Osteocyte (in vitro differentiated cells): ENCODE results near the gene TCP11L2. TPM values are rescaled to one million over a fixed set of nuclear protein-coding genes. Genes with fewer than 3 reads are reported as not detected.

Experiments used
- DNase-seq: peaks from one replicate; pipeline ENCODE4 v3.0.0; 2021; ENCODE audit warnings: mixed read lengths; ENCODE audit not compliant: unreplicated experiment; ENCODE audit errors: extremely low spot score
- H3K27ac Mint-ChIP-seq: one replicate; pipeline ENCODE4 v1.8.0; 2021; ENCODE audit warnings: mild to moderate bottlenecking, mixed read lengths; ENCODE audit not compliant: unreplicated experiment
- H3K27me3 Mint-ChIP-seq: one replicate; pipeline ENCODE4 v1.8.0; 2021; ENCODE audit warnings: mixed read lengths; ENCODE audit not compliant: unreplicated experiment
- H3K36me3 Mint-ChIP-seq: one replicate; pipeline ENCODE4 v1.8.0; 2021; ENCODE audit warnings: mixed read lengths; ENCODE audit not compliant: unreplicated experiment
- H3K4me1 Mint-ChIP-seq: one replicate; pipeline ENCODE4 v1.8.0; 2021; ENCODE audit warnings: mixed read lengths; ENCODE audit not compliant: unreplicated experiment
- H3K4me3 Mint-ChIP-seq: one replicate; pipeline ENCODE4 v1.8.0; 2021; ENCODE audit warnings: mild to moderate bottlenecking, moderate library complexity, mixed read lengths; ENCODE audit not compliant: unreplicated experiment
- H3K9me3 Mint-ChIP-seq: one replicate; pipeline ENCODE4 v1.8.0; 2021; ENCODE audit warnings: mixed read lengths; ENCODE audit not compliant: unreplicated experiment
- total RNA-seq: library from RNA; stranded (reverse); gene quantifications from 2 replicates; pipeline ENCODE4 v1.2.1, GENCODE V29; 2021
- TF ChIP-seq, protein P1 (sequence below): fragments of 200-600 bp; sonication (generic); IDR thresholded peaks from 2 replicates; pipeline ENCODE4 v1.5.0; 2021; ENCODE audit warnings: antibody characterized with exemption, mild to moderate bottlenecking, moderate library complexity

TCP11L2 gene
- total RNA-seq, 1 donor from 2014 or later: 42.7 TPM

DNA sequence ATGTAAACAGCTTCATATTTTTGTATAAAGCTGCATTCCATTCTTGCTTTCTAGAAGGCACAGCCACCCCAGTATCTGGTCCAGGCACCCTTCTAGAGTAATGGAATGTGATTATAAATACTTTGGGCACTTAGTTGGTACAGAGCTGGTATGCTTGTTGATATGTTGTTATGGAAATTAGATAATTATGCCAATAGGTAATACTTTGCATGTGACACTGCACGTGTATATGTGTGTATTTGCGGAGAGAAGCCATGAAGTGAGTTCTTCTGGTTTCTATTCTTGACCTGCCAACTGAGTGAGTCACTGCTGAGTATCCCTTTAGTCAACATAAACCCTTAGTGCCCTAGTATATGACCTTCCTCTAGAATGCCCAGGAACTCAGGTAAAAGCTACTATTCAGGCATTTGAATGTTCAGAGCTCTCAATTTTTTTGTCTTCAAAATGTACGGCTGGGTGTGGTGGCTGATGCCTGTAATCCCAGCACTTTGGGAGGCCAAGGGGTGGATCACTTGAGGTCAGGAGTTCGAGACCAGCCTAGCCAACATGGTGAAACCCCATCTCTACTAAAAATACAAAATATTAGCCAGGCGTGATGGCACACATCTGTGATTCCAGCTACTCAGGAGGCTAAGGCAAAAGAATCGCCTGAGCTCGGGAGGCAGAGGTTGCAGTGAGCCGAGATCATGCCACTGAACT is 6.2 kb upstream of the TCP11L2 start:
- TF ChIP-seq, protein P1, sequence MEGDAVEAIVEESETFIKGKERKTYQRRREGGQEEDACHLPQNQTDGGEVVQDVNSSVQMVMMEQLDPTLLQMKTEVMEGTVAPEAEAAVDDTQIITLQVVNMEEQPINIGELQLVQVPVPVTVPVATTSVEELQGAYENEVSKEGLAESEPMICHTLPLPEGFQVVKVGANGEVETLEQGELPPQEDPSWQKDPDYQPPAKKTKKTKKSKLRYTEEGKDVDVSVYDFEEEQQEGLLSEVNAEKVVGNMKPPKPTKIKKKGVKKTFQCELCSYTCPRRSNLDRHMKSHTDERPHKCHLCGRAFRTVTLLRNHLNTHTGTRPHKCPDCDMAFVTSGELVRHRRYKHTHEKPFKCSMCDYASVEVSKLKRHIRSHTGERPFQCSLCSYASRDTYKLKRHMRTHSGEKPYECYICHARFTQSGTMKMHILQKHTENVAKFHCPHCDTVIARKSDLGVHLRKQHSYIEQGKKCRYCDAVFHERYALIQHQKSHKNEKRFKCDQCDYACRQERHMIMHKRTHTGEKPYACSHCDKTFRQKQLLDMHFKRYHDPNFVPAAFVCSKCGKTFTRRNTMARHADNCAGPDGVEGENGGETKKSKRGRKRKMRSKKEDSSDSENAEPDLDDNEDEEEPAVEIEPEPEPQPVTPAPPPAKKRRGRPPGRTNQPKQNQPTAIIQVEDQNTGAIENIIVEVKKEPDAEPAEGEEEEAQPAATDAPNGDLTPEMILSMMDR: no peak
- DNase-seq: no peak
- no peaks in the 10 kb centered on the region for H3K36me3 Mint-ChIP-seq
- no peaks in the 10 kb centered on the region for H3K9me3 Mint-ChIP-seq
- H3K4me3 Mint-ChIP-seq: no peak overlapping the region
- H3K4me1 Mint-ChIP-seq: peaks cover 17% of the 10 kb centered on the region
- H3K27me3 Mint-ChIP-seq: no peaks in the 10 kb centered on the region
- H3K27ac Mint-ChIP-seq: no peak overlapping the region

GRCh38 chr12:106297075-106297474 is 5.5 kb upstream of the TCP11L2 start:
- Mint-ChIP-seq H3K27ac (no peak overlapping the region), H3K4me3 (no peak overlapping the region), H3K4me1 (peaks cover 25% of the 10 kb centered on the region), H3K36me3 (no peaks in the 10 kb centered on the region), H3K27me3 (no peaks in the 10 kb centered on the region), H3K9me3 (no peaks in the 10 kb centered on the region)
- TF ChIP-seq, protein P1: no peak
- no peak for DNase-seq

- Mint-ChIP-seq H3K4me1 (peaks cover 25% of the 10 kb centered on the region), H3K36me3 (no peaks in the 10 kb centered on the region), H3K27me3 (no peaks in the 10 kb centered on the region), H3K9me3 (no peaks in the 10 kb centered on the region), H3K4me3 (no peak overlapping the region), H3K27ac (no peak overlapping the region)
- DNase-seq: no peak
- TF ChIP-seq, protein P1: no peak
These were observed 4.9 kb upstream of the TCP11L2 start for GRCh38 chr12:106297681-106298080.

- TF ChIP-seq, protein P1: no peak
- Mint-ChIP-seq H3K36me3 (no peaks in the 10 kb centered on the region), H3K27ac (peak overlapping the region; percentile 23), H3K4me1 (peaks cover 35% of the 10 kb centered on the region), H3K4me3 (no peak overlapping the region), H3K9me3 (no peaks in the 10 kb centered on the region), H3K27me3 (no peaks in the 10 kb centered on the region)
- no peak for DNase-seq
These were observed 3.2 kb upstream of the TCP11L2 start for GRCh38 chr12:106299202-106299774.

GRCh38 chr12:106300761-106301160 is 1.8 kb upstream of the TCP11L2 start:
- H3K4me3 Mint-ChIP-seq: peak overlapping the region; percentile 77
- peaks cover 37% of the 10 kb centered on the region for H3K4me1 Mint-ChIP-seq
- peak overlapping the region; percentile 86 for H3K27ac Mint-ChIP-seq
- no peaks in the 10 kb centered on the region for H3K27me3 Mint-ChIP-seq
- no peaks in the 10 kb centered on the region for H3K9me3 Mint-ChIP-seq
- TF ChIP-seq, protein P1: no peak
- H3K36me3 Mint-ChIP-seq: peaks cover 6% of the 10 kb centered on the region
- no peak for DNase-seq
